ENCODE results near the gene CDH23. TPM values are rescaled to one million over a fixed set of nuclear protein-coding genes. Genes with fewer than 3 reads are reported as not detected.

Gene CDH23
- total RNA-seq, 1 donor from 2014 or later, result 9.4 TPM

- no peaks in the 10 kb centered on the region for H3K9me3 Mint-ChIP-seq
- DNase-seq (ENCODE audit: extremely low spot score, unreplicated experiment), result no peak
- H3K27me3 Mint-ChIP-seq, result peaks cover 9% of the 10 kb centered on the region
- H3K36me3 Mint-ChIP-seq, result no peaks in the 10 kb centered on the region
- H3K4me3 Mint-ChIP-seq, result no peak overlapping the region
- H3K27ac Mint-ChIP-seq, result no peak overlapping the region
- H3K4me1 Mint-ChIP-seq (ENCODE audit: unreplicated experiment), result peaks cover 39% of the 10 kb centered on the region
- TF ChIP-seq CTCF (conservative IDR thresholded peaks at IDR 0.05), result no peak
These were observed 208.7 kb downstream of the CDH23 start for GRCh38 chr10:71605263-71605962.

GRCh38 chr10:71606257-71607081 lies 209.7 kb downstream of the CDH23 start:
- no peak for DNase-seq (ENCODE audit: extremely low spot score, unreplicated experiment)
- Mint-ChIP-seq H3K27ac (no peak overlapping the region), H3K4me3 (no peak overlapping the region), H3K27me3 (peaks cover 9% of the 10 kb centered on the region), H3K36me3 (no peaks in the 10 kb centered on the region), H3K4me1 (ENCODE audit: unreplicated experiment) (peaks cover 39% of the 10 kb centered on the region), H3K9me3 (no peaks in the 10 kb centered on the region)
- TF ChIP-seq CTCF (conservative IDR thresholded peaks at IDR 0.05), result no peak

GRCh38 chr10:71607082-71607443 lies 210.3 kb downstream of the CDH23 start:
- Mint-ChIP-seq H3K9me3 (no peaks in the 10 kb centered on the region), H3K27me3 (peaks cover 14% of the 10 kb centered on the region), H3K36me3 (no peaks in the 10 kb centered on the region), H3K4me3 (no peak overlapping the region), H3K4me1 (ENCODE audit: unreplicated experiment) (peaks cover 39% of the 10 kb centered on the region), H3K27ac (no peak overlapping the region)
- TF ChIP-seq CTCF (conservative IDR thresholded peaks at IDR 0.05), result no peak
- no peak for DNase-seq (ENCODE audit: extremely low spot score, unreplicated experiment)

- Mint-ChIP-seq H3K36me3 (no peaks in the 10 kb centered on the region), H3K4me3 (no peak overlapping the region), H3K4me1 (ENCODE audit: unreplicated experiment) (peaks cover 35% of the 10 kb centered on the region), H3K27me3 (peaks cover 16% of the 10 kb centered on the region), H3K9me3 (no peaks in the 10 kb centered on the region), H3K27ac (no peak overlapping the region)
- DNase-seq (ENCODE audit: extremely low spot score, unreplicated experiment), result peak; percentile 80
- peak; percentile 89 for TF ChIP-seq CTCF (conservative IDR thresholded peaks at IDR 0.05)
These were observed 212.4 kb downstream of the CDH23 start for GRCh38 chr10:71608819-71609768.

- Mint-ChIP-seq H3K4me3 (no peak overlapping the region), H3K27me3 (peaks cover 16% of the 10 kb centered on the region), H3K9me3 (no peaks in the 10 kb centered on the region), H3K27ac (no peak overlapping the region), H3K36me3 (no peaks in the 10 kb centered on the region), H3K4me1 (ENCODE audit: unreplicated experiment) (peaks cover 27% of the 10 kb centered on the region)
- DNase-seq (ENCODE audit: extremely low spot score, unreplicated experiment), result no peak
- TF ChIP-seq CTCF (conservative IDR thresholded peaks at IDR 0.05), result no peak
These were observed 213.9 kb downstream of the CDH23 start for GRCh38 chr10:71610651-71611050.
